ENCODE data around the gene PIGU. TPM values are rescaled to one million over a fixed set of nuclear protein-coding genes. Genes with fewer than 3 reads are reported as not detected.
"Not testable (repeated sequence)": the region's sequence is repeated elsewhere in the genome, so short reads cannot be mapped to it uniquely, and the experiment has no call there.

Gene PIGU
- total RNA-seq, 1 donor from 2014 or later = 5.0 TPM

DNA sequence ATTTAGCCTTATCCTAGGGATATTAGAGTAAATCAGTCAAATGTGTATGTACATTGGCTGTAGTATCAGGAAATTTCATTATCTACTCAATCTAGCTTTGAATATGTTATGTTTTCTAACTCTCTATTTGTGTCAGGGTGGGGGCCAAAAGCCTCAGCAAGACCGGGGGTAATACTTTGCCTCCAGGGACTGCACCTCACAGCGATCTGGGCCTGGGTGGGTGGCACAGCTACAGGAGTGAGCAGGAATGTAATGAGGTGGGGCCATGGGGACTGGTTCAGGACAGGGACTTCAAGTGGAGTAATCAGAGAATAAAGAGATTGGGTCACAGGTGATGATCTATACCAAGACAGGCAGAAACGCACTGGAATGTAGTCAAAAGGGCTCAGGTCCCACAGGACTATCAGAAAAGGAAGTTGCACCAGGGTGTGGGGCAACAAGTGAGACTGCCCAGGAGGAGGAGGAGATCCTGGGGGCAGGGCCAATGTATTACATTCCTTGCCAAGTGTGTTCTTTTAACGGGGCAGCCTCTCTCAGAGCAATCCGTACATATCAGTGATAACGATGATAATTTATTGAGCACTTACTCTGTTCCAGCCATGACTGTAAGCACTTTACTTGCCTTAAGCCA is 54.0 kb downstream of the PIGU start:
- DNase-seq (ENCODE audit: low read depth in 2 of 2) = no peak

DNA sequence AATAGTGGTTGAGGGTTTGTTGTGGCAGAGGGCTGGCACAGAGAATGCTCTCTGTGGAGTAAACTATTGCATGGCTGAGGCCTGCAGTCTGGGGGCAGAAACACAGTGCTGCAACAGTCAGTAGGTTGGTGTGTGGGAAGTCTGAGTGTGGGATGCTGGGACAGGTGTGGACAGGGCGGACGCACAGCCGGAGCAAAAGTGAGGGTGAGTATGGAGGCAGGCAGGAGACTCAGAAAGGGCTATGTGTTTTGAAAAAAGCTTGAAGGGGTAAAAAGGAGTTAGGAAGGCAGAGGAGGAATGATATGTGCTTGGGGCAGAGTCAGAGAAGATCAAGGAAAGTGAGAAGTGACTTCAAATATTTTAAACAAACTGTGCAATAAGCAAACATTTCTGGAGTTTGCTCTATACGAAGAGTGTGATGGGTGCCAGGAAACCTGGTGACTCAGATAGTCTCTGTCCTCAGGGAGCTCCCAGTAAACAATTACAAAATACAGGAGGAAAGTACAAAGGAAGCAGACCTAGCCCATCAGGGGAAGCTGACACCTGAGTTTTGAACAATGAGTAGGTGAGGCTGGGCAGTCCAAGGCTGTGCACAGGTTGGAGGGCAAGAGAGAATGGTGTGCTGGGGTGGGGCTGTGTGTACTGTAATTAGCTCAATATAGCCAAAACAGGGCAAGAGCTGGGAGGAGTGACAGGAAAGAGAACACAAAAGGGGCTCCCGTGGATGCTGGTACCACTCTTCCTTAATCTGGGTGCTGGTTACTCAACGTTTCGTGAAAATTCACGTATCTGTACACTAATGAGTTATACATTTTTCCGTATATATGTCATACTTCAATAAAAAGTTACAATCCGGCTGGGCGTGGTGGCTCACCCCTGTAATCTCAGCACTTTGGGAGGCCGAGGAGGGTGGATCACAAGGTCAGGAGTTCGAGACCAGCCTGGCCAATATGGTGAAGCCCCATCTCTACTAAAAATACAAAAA is 55.2 kb downstream of the PIGU start:
- DNase-seq (ENCODE audit: low read depth in 2 of 2) = peak in 1 of 2 donors; percentile 3

DNA sequence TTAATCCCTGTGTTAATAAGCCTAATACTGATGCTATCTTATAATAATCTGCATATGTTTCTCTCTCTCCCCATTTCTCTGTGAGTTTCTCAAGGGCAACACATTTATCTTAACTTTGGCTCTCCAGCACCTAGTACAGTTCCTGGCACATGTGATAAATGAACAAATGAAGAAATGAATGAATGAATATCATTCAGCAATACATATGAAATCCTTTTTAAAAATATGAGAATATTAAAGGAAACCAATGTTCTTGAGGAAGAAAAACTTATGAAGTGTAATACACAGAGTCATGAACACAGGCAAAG is 55.9 kb downstream of the PIGU start:
- no peak for DNase-seq (ENCODE audit: low read depth in 2 of 2)

DNA sequence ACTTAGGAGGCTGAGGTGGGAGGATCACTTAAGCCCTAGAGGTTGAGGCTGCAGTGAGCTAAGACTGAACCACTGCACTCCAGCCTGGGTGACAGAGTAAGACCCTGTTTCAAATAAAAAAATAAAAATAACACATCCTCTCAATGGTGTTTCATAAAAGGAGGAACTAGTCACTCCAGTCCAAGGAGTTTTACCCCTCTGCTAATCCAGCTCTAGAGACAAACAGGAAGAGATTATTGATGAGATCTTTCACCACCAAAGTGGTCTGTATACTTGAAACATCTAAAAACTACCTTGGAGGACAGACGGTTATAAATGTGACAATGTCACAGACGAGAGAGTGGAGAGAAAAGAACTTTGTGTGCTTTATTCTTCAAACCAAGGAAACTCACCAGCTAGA is 58.2 kb downstream of the PIGU start:
- no peak for DNase-seq (ENCODE audit: low read depth in 2 of 2)

DNA sequence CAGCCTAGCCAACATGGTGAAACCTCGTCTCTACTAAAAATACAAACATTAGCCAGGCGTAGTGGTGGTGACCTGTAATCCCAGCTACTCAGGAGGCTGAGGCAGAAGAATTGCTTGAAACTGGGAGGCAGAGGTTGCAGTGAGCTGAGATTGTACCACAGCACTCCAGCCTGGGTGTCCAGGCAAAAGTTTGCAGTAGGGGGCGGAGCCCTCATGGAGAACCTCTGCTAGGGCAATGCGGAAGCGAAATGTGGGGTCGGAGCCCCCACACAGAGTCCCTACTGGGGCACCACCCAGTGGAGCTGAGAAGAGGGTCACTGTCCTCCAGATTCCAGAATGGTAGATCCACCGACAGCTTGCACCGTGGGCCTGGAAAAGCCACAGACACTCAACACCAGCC is 60.0 kb downstream of the PIGU start:
- not testable (repeated sequence) for DNase-seq (ENCODE audit: low read depth in 2 of 2)

DNA sequence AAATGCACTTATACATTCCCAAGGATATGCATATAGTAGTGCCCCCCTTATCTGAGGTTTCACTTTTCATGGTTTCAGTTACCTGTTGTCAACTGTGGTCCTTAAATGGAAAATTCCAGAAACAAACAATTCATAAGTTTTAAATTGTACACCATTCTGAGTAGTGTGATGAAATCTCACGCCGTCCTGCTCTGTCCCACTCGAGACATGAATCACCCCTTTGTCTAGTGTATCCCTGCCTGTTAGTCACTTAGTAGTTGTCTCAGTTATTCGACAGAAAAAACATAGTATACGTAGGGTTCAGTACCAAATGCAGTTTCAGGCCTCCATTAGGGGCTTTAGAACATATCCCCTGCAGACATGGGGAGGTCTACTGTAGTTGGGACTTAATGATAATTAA is 61.4 kb downstream of the PIGU start:
- peak in 1 of 2 donors; percentile 14 for DNase-seq (ENCODE audit: low read depth in 2 of 2)

DNA sequence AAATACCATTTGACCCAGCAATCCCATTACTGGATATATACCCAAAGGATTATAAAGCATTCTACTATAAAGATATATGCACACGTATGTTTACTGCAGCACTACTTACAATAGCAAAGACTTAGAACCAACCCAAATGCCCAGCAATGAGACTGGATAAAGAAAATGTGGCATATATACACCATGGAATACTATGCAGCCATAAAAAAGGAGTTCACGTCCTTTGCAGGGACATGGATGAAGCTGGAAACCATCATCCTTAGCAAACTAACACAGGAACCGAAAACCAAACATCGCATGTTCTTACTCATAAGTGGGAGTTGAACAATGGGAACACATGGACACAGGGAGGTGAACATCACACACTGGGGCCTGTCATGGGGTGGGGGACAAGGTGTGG is 64.9 kb downstream of the PIGU start:
- not testable (repeated sequence) for DNase-seq (ENCODE audit: low read depth in 2 of 2)

DNA sequence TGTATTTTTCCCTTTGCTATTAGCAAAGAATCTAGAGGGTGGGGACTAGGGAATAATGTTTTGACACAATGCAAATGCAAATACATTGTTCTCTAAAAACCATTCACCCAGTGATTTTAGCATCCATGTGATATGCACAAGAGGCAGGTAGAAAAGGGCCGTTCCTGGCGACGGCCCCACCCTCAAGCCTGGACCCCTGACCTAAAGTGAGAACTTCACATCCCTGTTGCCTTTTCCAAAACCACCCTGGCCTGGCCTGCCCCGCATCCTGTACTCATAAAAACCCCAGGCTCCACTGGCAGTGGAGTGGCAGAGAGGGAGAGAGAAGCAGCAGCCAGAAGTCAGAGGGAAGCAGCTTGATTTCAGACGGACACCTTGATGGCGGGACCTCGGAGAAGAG is 69.8 kb downstream of the PIGU start:
- DNase-seq (ENCODE audit: low read depth in 2 of 2) = no peak

DNA sequence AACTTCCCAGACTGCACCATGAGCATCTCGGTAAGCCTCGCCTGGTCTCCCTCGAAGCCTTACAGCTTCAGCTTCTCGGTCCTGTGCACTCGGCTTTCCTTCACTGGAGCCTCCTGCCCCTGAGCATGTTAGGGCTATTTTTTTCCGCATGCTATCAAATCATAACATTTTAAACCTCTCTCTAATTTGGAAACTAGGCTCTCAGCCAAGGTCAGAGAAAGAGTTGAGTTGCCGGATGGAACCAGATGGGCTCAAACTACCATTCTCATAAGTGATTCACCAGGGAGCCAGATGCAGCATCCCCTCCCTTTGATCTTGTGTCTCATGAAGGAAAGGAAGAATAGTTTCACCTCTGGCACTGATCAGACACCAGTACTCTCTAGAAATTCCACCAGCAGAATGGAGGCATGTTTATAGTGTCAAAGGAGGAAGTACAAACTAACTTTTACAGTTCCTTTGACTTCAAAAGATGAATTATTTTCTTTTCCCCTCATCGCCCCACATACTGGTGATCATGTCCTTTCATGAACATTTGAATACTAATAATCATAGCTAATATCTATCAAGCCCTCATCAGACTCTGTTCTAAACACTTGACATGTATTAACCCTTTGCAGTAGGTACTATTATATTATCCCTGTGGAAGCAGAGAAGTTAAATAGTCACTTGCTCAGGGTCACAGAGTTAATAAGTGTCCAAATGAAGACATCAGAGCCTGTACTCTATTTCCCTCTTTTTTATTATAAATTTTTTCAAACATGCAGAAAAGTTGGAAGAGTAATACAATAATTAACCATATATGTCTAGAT is 71.7 kb downstream of the PIGU start:
- peak; percentile 84 to 89 for DNase-seq (ENCODE audit: low read depth in 2 of 2)

DNA sequence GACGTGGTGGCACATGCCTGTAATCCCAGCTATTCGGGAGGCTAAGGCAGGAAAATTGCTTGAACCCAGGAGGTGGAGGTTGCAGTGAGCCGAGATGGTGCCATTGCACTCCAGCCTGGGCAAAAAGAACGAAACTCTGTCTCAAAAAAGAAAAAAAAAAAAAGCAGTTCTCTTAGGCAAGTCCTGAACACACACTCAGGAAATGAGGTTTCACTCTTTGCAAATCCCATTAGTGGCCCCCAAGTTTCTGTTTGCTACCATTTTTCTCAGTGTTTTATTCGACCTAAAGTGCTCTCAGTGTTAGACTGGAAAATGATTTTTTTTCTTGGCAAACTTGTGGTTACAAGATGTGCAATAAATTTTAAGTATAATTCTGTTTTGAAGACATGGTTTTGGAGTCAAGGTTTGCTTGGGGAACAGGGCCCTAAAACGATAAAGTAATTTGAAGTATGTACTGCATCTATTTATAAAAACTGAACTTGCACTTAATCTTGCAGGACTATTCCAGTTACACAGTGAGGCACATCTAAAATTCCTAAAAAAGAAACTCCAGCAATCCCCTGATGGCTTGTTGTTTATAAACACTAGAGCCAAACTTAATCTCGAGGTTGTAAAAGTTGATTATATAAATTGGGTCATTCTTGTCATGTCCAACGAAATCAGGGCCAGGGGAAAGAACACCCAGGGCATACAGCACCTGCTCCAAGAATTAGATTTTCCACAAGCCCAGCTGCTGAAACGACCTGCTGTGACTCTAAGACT is 75.8 kb downstream of the PIGU start:
- DNase-seq (ENCODE audit: low read depth in 2 of 2) = no peak

DNA sequence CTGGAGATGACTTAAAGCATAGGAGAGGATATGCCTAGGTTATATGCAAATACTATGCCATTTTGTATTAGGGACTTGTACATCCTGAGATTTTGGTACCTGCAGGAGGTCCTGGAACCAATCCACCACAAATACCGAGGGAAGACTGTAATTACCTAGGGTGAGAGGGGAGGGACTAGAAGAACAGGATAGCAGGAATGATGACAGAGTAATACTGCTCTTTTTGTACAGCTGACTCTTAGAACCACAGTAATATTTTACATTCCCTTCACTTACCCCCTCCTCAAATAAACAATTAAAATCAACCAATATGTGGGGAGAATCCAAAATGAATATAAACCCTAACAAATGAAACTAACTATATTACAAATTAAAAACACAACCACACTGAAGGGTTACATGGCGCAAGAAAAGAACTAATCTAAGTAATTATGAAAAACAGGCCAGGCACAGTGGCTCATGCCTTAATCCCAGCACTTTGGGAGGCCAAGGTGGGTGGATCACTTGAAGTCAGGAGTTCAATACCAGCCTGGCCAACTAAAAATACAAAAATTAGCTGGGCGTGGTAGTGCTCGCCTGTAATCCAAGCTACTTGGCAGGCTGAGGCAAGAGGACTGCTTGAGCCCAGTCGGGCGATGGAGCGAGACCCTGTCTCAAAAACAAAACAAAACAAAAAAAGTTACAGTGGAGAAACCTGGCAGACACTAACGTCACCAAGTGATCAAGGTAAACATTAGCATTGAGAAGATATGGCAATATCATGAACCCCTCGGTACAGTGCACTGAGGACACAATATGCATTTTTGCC is 81.3 kb downstream of the PIGU start:
- no peak for DNase-seq (ENCODE audit: low read depth in 2 of 2)

DNA sequence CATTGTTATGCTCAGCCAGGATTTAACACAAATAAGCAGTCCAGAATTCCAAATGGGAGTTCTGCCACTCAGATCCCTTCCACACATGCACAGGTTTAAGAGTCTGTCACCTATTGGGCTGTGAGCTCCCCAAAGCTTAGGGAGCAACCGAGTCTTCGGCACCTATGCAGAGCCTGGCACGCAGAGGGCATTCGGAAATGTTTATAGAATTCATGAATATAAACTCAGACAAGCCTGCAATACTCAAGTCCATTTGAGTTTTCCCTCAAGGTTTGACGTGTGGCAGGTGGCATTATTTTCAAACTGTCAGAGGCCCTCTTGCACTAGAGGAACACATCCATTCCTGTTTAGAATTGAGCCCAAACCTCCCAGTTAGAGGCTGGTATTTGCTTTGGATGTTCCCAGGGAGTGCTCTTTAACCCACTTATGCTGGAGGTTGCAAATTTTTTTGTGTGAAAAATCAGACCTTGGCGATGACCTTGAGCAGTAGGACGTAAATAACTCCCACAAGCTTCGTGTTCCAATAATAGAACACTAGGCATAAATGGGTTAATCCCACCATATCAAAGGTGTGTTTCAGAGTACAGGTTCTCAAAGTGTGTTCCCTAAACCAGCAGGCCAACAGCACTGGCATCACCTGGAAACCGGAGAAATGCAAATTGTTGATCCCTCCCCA is 90.3 kb downstream of the PIGU start:
- DNase-seq (ENCODE audit: low read depth in 2 of 2) = no peak

DNA sequence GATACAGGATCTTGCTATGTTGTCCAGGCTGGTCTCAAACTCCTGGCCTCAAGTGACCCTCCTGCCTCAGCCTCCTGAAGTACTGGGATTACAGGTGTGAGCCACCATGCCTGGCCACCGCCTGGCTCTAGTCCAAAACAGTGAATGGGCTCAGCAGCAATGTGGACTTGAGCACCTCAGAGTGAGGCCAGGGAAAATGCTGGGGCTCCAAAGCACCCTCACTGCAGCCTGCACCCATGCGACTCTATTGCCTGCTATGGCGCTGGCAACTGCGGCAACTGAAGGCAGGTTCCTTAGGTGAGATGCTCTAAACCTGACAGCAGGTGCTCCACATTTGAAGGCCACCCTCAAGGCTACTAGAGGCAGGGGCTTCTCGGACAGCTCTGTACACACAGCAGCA is 91.9 kb downstream of the PIGU start:
- DNase-seq (ENCODE audit: low read depth in 2 of 2) = no peak

DNA sequence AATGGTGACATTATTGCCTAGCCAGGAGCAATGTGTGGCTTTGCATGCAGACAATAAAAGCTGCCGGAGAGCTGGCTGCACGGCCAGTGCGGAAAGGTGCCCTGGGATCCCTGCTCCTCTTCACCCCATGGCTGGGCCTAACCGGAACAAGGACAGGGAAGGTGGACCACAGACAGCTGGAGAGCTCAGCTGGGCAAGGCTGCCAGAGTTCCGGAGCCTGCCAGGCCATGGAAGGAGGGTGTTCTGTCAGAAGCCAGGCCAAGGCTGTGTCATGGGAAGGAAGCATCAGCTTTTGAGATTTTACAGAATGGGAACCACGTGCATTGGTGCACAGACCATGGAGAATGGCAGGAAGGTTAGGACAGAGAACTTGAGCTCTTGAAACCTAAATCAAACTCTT is 93.3 kb downstream of the PIGU start:
- DNase-seq (ENCODE audit: low read depth in 2 of 2) = no peak

DNA sequence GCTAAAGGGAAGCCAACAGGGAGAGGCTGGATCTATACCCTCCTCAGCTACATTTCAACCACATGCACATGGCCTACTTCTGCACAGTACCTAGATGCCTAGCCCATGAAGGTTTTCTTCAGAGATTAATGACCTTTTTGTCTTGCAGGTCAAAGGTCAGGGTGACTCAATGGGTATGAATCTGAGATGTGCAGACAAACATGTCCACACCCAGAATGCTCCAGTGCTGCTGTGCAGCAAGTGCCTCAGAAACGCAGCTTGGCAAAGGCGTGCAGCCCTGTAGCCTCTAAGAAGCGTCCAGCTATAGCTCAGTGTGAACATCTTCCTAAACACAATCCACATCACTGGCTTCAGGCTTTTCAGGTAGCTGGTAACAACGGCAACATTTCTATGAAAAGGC is 94.0 kb downstream of the PIGU start:
- DNase-seq (ENCODE audit: low read depth in 2 of 2) = peak in 1 of 2 donors; percentile 24

DNA sequence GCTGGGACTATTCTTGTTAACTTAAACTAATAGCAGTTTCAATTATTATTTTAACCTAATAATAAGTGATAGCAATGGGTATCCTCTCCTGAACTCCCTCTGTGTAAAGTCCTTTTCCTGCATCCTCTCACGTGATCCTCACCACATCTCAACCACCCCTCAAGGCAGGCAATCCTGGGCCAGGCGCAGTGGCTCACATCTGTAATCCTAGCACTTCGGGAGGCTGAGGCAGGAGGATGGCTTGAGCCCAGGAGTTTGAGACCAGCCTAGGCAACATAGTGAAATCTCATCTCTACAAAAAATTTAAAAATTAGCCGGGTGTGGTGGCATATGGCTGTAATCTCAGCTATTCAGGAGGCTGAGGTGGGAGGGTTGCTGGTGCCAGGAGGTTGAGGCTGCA is 94.7 kb downstream of the PIGU start:
- DNase-seq (ENCODE audit: low read depth in 2 of 2) = no peak

DNA sequence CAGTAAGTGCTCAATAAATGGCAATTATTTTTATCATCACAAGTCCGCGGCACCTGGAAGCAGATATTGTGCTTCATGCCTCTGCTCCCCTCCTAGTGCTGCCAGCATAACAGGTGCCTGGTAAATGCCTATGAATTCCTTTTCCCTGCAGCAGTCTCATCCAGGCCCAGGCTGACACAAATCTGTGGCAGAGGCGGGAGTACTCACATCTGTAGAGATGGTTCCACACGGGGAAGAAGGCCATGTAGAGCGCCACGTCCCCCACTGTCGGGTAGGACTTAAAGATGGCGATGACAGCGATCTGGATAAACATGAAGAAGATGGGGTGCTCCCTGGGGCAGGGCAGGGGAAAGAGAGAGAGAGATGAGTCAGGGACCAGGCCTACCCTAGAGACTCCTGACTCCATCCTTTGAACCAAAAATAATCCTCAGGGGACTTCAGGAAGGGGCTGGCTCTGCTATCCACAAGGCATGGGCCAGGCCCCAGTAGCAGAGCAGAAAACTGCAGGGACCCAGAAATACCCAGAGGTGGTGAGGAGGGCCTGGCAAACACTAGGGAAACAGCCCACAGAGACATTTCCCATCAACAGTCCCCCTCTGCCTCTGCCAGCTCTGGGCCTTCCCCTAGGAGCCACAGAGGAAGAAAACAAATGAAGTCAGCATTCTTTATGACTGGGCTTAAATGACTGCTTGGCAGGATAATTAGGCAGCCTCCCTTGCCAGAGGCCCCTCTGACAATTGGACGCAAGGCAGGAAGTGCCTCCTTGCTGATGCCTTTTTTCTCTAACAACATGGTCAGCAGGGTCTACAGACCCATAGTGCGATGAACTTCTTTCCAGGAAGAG is 95.3 kb downstream of the PIGU start:
- peak; percentile 75 to 82 for DNase-seq (ENCODE audit: low read depth in 2 of 2)

DNA sequence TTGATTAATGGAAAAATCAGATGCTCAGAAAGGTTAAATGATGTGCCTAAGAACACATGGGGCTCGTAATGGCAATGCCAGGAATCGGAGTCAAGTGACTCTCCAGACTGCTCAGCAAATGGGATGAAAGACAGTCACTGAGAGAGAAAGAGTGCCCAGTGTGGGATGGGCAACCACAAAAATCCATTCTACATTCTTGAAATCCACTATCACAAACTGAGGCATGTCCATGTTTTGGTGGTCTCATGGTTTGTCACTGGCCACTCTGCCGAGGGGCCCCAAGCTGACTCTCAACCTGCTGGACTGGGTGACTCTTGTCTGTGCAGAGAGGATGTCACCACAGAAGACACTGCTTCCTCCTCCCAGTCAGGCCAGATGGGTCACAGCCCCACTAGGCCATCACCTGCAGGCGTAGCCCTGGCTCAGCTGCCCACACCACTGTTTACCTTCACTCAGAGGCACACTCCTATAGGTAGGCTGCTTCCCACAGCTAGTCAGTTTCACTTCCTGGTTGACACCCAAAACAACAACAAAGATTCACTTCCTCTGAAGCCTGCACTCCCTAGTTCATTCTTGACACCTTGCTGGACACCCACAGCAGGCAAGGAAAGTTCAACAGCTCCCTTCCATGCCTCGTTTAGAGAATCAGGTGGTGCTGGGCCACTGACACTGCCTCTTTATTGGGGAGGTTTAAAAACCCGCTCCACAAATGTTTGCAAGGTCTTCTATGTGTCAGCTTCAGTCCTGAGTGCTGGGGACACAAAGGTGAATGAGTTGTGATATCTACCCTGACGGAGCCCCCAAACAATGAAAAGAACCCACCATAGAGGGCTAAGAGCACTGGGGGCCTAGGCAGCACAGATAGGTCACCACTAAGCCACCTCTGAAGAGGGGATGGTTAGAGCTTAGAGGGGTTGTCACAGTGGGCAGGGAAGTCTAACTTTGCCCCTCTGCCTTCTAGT is 96.6 kb downstream of the PIGU start:
- DNase-seq (ENCODE audit: low read depth in 2 of 2) = no peak
